Measurements from ENCODE around the gene GRIK3. TPM values are rescaled to one million over a fixed set of nuclear protein-coding genes. Genes with fewer than 3 reads are reported as not detected.

Gene GRIK3
- total and polyA plus RNA-seq, 2 experiments from 2014 or later, result 0.31 to 2.9 TPM

DNA sequence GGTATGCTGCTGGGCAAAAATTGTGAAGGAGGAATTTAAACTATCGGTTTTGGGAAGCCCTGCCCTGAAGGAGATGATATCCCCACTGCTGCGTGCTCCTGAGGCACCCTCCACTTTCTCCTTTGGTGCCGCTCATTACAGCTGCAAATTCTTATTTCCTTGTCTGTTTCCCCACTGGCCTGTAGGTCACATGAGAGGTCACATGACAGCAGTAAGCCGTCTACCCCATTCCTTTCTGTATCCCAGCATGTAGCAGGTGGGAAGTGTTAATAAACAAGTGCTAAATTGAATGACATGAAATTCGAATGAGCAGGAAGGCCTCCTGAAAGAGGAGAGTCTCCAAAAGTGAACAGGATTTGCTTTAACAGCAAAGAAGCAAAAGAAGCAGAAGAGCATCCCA lies 58.7 kb downstream of the GRIK3 start (continued):
- TF ChIP-seq, protein P1, sequence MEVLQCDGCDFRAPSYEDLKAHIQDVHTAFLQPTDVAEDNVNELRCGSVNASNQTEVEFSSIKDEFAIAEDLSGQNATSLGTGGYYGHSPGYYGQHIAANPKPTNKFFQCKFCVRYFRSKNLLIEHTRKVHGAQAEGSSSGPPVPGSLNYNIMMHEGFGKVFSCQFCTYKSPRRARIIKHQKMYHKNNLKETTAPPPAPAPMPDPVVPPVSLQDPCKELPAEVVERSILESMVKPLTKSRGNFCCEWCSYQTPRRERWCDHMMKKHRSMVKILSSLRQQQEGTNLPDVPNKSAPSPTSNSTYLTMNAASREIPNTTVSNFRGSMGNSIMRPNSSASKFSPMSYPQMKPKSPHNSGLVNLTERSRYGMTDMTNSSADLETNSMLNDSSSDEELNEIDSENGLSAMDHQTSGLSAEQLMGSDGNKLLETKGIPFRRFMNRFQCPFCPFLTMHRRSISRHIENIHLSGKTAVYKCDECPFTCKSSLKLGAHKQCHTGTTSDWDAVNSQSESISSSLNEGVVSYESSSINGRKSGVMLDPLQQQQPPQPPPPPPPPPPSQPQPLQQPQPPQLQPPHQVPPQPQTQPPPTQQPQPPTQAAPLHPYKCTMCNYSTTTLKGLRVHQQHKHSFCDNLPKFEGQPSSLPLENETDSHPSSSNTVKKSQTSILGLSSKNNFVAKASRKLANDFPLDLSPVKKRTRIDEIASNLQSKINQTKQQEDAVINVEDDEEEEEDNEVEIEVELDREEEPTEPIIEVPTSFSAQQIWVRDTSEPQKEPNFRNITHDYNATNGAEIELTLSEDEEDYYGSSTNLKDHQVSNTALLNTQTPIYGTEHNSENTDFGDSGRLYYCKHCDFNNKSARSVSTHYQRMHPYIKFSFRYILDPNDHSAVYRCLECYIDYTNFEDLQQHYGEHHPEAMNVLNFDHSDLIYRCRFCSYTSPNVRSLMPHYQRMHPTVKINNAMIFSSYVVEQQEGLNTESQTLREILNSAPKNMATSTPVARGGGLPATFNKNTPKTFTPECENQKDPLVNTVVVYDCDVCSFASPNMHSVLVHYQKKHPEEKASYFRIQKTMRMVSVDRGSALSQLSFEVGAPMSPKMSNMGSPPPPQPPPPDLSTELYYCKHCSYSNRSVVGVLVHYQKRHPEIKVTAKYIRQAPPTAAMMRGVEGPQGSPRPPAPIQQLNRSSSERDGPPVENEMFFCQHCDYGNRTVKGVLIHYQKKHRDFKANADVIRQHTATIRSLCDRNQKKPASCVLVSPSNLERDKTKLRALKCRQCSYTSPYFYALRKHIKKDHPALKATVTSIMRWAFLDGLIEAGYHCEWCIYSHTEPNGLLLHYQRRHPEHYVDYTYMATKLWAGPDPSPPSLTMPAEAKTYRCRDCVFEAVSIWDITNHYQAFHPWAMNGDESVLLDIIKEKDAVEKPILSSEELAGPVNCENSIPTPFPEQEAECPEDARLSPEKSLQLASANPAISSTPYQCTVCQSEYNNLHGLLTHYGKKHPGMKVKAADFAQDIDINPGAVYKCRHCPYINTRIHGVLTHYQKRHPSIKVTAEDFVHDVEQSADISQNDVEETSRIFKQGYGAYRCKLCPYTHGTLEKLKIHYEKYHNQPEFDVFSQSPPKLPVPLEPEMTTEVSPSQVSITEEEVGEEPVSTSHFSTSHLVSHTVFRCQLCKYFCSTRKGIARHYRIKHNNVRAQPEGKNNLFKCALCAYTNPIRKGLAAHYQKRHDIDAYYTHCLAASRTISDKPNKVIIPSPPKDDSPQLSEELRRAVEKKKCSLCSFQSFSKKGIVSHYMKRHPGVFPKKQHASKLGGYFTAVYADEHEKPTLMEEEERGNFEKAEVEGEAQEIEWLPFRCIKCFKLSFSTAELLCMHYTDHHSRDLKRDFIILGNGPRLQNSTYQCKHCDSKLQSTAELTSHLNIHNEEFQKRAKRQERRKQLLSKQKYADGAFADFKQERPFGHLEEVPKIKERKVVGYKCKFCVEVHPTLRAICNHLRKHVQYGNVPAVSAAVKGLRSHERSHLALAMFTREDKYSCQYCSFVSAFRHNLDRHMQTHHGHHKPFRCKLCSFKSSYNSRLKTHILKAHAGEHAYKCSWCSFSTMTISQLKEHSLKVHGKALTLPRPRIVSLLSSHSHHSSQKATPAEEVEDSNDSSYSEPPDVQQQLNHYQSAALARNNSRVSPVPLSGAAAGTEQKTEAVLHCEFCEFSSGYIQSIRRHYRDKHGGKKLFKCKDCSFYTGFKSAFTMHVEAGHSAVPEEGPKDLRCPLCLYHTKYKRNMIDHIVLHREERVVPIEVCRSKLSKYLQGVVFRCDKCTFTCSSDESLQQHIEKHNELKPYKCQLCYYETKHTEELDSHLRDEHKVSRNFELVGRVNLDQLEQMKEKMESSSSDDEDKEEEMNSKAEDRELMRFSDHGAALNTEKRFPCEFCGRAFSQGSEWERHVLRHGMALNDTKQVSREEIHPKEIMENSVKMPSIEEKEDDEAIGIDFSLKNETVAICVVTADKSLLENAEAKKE (CRISPR knock-in tag; IDR thresholded peaks at IDR 0.05), result no peak
- TF ChIP-seq, protein P2, sequence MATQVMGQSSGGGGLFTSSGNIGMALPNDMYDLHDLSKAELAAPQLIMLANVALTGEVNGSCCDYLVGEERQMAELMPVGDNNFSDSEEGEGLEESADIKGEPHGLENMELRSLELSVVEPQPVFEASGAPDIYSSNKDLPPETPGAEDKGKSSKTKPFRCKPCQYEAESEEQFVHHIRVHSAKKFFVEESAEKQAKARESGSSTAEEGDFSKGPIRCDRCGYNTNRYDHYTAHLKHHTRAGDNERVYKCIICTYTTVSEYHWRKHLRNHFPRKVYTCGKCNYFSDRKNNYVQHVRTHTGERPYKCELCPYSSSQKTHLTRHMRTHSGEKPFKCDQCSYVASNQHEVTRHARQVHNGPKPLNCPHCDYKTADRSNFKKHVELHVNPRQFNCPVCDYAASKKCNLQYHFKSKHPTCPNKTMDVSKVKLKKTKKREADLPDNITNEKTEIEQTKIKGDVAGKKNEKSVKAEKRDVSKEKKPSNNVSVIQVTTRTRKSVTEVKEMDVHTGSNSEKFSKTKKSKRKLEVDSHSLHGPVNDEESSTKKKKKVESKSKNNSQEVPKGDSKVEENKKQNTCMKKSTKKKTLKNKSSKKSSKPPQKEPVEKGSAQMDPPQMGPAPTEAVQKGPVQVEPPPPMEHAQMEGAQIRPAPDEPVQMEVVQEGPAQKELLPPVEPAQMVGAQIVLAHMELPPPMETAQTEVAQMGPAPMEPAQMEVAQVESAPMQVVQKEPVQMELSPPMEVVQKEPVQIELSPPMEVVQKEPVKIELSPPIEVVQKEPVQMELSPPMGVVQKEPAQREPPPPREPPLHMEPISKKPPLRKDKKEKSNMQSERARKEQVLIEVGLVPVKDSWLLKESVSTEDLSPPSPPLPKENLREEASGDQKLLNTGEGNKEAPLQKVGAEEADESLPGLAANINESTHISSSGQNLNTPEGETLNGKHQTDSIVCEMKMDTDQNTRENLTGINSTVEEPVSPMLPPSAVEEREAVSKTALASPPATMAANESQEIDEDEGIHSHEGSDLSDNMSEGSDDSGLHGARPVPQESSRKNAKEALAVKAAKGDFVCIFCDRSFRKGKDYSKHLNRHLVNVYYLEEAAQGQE (IDR thresholded peaks at IDR 0.05; ENCODE audit: unreplicated experiment), result no peak
- no peak for TF ChIP-seq ZNF331 (CRISPR knock-in tag; IDR thresholded peaks at IDR 0.05; ENCODE audit: low read depth)

- Mint-ChIP-seq H3K27me3 (ENCODE audit: insufficient read depth, low read depth, poor library complexity) (peaks cover 7% of the 10 kb centered on the region), H3K36me3 (ENCODE audit: low read depth) (no peaks in the 10 kb centered on the region), H3K27ac (no peak overlapping the region), H3K4me1 (peaks cover 18% of the 10 kb centered on the region; the same call in 2 of the 3 replicates), H3K4me3 (no peak overlapping the region), H3K9me3 (no peaks in the 10 kb centered on the region)
- no peaks in the 10 kb centered on the region for H3K4me1 ChIP-seq (ENCODE audit: insufficient read depth)
- no peaks in the 10 kb centered on the region for H3K79me2 ChIP-seq (replicated peaks; ENCODE audit: insufficient read depth)
- H2AFZ ChIP-seq, result no peak overlapping the region
- H3K4me3 ChIP-seq, result no peak overlapping the region
- DNase-seq (ENCODE audit: low spot score) (no peak), ATAC-seq (no peak)
- H3K27ac ChIP-seq (ENCODE audit: low read depth), result no peak overlapping the region
- H3F3A ChIP-seq (replicated peaks; ENCODE audit: low read depth), result no peaks in the 10 kb centered on the region
- peaks cover 6% of the 10 kb centered on the region; the same call in 1 of the 2 replicates for H3K9me2 ChIP-seq (ENCODE audit: insufficient read depth)
- H4K20me1 ChIP-seq (replicated peaks; ENCODE audit: insufficient read depth), result no peaks in the 10 kb centered on the region
- H3K27me3 ChIP-seq (ENCODE audit: insufficient read depth), result no peaks in the 10 kb centered on the region
- no peaks in the 10 kb centered on the region for H3K36me3 ChIP-seq (ENCODE audit: insufficient read depth)
- no peak overlapping the region for H3K4me2 ChIP-seq
- TF ChIP-seq EZH2phosphoT487 (IDR thresholded peaks at IDR 0.05; ENCODE audit: unreplicated experiment) (no peak), JUNB (IDR thresholded peaks at IDR 0.05; ENCODE audit: unreplicated experiment) (no peak)
- TF ChIP-seq, protein P1 (CRISPR knock-in tag; IDR thresholded peaks at IDR 0.05), result no peak
These were observed 61.3 kb downstream of the GRIK3 start for GRCh38 chr1:36973056-36973455.
